Measurements from ENCODE around the gene TNIP3.
A peak's percentile ranks its signal among the peaks of the same experiment; 100 is the strongest.
"Not testable (repeated sequence)": the region's sequence is repeated elsewhere in the genome, so short reads cannot be mapped to it uniquely, and the experiment has no call there.

The TNIP3 gene

DNA sequence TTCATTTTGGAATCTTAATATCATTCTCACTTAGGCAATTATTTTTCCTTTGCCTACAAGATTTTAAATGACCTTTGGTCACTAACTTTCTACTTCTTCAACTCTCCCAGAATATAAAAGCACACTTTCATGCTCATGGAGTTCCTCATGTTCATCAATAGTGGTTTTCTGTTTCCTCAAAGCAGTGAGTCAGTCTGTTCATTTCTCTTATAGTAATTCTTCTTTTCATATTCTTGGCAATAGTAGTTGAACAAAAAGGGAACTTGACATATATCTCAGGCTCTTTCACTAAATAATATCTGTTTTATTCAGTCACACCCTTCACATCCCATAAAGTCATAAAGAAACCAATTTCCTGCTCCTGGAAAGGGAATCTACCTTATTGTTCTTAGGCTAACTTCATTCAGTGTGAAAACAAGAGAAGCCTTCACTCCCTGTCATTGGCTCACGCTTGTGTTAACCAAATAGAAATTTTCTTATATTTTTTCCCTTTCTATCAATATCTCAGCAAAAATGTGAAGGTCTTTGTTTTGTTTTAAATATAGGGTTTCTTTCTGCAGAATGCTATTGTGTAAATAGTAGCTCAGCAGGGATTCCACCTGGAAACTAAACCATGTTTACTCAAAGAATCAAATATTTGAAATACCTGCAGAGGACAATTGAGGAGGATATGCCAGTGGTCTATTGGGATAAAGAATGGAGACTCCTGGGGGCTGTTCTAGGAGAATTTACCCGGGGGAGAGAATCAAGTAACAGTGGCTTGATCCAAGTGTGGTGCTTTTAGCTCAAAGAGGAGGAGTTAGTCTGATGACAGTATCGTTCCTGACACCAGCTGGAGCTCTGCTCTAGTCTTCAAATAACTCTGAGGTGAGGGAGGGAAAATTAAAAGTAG, 13.4 kb upstream of the TNIP3 start:
- peak; percentile 88 to 92 for DNase-seq

DNA sequence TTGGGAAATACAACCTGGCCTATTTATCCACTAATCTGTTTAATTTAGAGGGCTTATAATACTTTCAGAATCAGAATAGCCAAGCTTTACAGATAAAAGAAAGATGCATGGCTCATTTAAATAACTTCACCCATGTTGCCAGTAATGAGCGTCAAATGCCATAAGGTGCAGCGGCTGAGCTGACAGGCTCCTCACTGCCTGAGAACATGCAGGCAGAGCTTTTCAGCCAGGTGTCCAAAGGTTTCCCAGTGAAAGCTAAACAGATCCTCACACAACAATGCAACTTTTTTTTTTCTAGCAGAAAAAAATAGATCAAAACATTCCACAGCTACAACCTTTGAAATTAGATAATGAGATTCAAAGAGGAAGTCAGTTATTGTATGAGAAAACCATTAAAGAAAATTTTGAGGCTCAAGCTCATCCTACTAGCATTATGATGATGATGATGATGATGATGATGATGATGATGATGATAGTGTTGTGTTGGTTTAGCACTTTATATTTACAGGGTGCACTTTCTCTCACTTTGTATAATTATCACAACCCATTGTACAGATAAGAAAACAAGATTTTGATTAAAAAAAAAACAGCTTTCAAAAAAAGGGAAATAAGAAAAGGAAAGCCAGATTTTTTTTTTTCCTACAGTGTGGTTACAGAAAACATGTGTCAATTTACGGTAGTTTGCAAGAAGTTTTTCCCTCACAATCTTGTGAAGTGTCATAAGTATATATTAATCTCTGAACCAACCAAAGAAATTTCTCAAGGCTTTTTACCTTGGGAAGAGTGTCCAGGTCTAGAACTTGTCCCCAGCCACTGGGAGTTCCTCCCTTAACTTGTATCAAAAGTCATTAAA, 12.2 kb upstream of the TNIP3 start:
- DNase-seq, result peak; percentile 16 to 23

DNA sequence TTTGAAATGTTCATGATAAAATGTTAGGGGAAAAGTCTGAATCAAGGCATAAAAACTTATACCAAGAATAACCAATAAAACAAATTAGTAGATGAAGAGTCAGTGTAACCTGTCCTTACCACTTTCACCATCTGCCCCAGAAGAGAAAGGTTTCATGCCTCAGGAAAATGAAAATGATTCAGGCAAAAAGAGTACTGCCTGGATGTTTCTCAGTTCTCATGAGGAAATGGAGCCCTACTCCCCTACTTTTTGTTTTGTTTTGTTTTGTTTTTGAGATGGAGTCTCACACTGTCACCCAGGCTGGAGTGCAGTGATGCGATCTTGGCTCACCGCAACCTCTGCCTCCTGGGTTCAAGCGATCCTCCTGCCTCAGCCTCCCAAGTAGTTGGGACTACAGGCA, 7.4 kb upstream of the TNIP3 start:
- not testable (repeated sequence) for DNase-seq

DNA sequence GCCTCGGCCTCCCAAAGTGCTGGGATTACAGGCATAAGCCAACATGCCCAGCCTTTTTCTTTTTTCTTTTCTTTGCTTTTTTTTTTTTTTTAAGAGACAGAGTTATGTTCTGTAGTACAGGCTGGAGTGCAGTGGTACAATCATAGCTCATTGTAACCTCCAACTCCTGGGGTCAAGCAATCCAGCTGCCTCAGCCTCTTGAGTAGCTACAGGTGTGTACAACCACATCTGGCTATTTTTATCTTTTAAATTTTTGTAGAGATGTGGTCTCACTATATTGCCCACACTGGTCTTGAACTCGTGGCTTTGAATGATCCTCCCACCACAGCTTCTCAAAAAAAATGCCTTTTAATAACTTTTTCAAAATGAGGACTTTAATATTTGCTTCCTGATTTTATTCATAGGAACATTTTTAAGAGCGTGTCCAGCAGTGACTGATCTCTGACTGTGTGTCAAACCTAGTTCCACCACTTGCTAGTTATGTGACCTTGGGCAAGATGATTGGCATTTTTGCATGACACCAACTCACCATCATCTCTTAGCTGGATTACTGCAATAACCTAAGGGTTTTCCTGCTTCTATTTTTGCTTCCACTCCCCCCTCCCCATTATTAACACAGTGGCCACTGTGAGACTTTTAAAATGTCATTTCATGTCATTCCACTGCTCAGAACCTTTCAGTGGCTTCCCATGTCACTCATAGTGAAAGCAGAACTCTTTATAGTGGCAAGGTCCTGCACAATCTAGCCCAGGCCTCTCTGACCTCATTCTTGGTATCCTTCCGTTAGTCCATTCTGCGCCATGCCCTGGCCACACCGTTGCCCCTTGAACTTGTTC, 4.5 kb upstream of the TNIP3 start:
- no peak for DNase-seq

DNA sequence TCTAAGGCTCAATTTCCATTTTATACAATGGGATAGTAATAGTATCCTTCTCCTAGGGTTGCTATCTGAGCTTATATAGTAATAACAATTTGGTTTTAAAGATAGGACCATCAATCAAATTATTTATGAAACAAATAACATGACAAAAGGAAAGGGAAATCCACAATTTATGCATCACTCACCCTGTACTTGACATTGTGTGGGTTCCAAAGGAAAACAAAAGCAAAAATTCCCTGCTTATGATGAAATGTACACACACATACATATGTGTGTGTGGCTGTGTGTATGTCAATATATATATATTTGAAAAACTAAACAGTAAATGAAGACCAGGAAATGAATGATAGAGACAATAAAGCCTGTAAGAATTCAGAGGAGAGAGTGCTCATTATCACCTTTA, 2.9 kb upstream of the TNIP3 start:
- DNase-seq, result no peak

DNA sequence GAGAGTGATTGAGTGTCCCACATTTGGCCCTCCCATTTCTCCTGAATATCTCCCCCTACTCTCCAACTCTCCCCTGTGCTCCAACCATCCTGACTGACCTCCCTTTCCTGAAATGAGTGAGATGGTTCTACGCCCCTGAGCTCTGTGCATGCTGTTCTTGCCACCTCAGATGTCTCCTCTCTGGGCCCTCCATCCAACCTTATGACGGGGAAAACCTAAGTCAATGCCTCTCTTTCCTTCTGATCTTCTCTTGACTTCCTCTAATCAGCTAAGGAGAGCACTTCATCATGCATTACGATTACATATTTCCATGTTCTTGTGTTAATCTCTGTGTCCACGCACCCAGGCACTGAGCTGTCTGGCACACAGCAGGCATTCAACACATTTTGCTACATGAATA, 1.1 kb upstream of the TNIP3 start:
- DNase-seq, result no peak

DNA sequence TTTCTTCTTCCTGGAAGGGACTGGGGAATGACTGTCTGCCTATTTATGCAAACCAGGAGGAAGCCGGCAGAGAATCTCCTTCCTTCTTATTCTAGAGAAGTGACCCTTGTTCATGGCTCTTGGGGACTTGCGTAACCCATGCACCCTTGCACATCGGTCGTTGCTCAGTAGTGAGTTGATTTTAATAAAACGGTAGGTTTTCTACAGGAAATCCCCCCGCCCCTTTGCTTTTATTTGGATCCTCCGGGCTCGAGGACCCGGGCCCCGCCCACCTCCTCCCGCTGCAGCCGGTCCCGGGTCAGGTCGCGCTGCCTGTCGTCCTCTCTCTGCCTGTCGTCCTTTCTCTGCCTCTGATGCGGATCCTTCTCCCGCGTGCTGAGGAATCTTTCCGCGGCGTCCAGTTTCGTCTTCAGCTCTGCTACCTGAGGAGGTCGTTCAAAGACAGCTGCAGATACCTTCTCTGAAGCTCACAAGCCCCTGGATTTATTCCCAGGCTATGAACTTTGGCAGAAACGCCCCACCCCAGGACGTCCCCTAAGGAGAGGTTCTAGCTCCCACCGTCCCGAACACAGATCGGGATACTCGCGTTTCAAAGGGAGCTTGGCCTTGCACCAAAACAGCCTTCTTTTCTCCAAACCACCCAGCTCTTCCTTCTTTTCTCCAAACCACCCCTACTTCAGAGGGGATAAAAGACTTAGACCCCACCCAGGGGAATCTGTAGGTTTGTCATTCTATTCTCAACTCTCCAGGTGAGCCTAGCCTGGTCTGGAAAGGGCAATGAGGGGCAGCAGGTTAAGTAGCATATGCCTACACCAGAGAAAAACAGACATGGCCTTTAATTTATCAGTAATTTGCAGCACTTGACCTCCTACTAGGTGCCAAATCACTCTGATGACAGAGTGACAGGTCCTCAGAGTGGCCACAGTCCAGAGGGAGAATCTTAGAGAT, 7.0 kb downstream of the TNIP3 start:
- peak; percentile 44 to 73 for DNase-seq

DNA sequence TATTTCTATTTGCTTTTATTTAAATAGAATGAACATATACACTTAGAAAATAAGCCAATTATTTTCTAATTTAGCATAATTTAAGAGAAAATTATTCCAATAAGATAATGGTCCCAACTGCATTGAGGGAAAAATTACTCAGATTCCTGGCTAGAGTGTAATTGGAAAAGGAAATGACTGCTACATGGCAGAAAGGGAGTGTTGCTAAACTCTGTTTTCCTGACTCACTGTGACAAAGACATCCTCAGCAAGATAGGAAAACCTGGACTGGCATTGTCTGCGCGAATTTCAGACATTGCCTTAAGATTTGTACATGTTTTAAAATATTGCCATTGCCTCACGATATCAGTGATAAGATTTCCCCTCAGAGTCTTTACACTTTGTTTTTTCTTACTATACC, 8.2 kb downstream of the TNIP3 start:
- peak; percentile 30 for DNase-seq

DNA sequence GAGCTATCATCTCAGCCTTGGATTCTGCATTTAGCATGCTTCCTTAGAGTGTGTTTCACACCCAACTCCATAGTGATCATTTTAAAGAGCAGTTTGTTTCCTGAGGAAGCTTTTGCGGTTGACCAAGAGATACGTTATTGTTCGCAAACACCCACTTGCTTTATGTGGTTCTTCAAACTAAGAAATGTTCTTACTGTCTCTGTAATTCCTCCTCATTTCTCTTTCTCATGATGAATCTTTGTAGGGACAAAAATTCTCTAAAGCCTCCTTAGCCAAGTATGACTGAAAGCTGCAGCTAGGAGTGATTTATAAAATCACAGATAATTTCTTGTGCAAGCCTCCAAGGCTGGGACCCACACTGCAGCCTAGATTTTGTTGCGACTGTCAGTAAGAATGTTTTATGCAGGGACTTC, 10.0 kb downstream of the TNIP3 start:
- DNase-seq, result peak; percentile 81 to 93

DNA sequence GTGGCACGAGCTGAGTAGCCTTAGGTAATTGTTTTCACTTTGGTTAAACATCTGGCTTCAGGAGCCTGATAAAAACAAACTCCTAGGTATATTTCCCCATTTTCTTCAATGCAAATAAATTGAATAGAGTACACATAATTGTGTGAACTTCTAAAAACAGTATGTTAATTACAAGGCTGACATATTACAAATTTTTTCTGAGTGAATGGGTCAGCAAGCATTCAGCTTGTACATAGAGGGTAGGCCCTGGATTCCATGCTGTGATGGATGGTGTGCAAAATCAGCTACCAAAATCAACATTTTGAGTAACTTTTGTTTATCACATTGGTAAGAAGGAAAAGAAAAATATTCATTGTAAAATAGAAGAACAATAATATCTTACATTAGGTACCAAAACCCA, 12.2 kb downstream of the TNIP3 start:
- DNase-seq, result no peak

DNA sequence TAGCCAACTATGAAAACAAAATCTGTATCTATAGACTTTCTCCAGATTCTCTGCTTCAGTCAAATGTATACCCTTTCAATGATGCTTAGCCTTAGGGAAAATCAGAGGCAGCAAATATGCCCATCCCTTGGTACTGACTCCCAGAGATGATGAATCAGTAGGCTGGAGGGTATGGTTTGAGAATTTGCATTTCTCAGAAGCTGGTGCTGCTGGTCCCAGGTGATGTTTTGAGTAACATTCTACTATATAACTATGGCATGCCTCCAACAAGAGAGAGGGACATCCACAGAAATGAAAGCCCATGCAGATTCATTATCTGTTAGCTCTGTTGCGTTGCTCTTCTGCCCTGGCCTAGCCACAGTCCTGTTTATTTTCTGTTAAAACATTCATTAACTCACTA, 13.6 kb downstream of the TNIP3 start:
- DNase-seq, result no peak

DNA sequence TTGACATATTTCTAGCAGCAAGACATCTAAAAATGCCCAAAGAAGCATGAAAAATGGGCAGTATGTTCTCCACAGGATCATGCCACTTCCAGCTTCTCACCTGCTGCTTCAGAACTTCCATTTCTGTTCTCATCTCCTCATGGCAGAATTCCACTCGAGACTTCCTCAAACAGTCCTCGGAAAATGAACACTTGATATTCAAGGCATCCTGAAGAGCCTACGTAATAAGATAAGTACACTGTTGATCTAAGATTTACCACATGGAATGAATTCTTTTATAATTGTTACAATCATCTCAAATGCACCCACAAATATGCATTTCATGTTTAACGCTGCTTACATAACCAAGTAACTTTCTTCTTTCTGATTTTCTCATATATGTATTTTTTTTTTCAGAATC, 14.1 kb downstream of the TNIP3 start:
- no peak for DNase-seq

DNA sequence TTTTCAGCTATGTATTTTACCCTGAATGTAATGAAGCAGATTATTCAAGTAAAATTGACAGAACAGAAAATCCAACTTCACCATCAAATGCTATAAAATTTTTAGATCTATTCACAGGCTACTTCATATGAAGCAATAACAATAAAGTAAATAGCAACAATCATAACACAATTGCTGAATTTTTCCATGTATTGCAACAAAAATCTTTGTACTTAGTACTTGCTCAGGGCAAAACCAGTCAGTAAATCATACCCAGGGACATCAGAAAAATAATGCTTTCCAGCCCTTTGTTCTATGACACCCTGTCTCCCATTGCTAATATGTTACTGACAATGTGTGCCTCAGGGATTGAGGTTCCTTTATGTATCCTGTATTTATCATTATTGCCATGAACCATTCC, 15.5 kb downstream of the TNIP3 start:
- DNase-seq, result no peak

DNA sequence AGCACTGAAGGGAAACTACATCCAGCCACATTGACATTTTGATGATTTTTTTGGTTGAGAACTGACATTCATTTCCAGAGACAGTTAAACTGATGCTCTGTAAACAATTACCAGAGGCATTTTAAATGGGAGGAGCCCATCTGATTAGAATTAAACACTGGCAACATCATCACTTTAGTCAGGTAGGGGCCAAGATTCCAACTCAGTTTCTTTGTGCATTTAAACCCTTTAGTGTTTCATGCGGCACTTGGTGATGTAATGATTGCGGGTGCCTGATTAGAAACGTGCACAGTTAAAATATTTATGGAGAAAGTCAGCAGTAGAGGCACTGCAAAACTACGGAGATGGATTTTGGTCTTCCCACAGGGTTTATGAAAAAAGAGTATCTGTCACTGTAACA, 16.1 kb downstream of the TNIP3 start:
- DNase-seq, result no peak

DNA sequence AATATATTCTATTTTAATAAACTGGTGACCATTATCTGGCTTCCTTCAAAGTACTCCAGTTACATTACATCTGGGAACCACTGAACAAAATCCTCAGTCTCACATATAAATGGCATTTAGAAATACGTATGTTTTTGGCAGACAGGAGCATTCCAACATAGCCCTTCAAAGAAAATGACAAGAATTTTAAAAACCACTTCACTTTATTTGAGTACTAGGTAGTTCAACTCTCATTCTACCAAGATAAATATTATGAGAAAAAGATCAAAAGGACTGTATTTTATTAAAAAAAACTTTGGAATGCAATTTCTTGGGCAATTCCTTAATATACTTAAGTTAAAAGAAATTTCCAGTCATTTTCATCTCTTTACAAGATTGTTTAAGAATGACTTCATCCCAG, 17.6 kb downstream of the TNIP3 start:
- DNase-seq, result no peak

DNA sequence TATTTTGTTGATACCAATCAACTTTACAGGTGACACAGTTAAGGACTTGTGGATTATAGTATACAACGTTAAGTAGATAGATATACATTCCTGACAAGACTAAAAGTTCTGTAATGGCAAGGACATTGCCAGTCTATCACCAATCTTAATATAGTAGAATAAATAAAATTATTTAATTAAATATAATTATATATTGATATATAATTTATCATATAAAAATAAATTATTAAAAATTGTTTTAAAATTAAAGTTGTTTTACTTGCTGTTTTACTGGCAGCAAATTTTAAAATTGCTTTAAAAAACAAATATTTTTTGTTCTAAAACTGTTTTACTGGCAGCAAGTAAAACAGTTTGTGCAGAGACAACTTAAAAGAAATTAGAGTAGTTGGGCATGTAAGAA, 18.7 kb downstream of the TNIP3 start:
- DNase-seq, result no peak

DNA sequence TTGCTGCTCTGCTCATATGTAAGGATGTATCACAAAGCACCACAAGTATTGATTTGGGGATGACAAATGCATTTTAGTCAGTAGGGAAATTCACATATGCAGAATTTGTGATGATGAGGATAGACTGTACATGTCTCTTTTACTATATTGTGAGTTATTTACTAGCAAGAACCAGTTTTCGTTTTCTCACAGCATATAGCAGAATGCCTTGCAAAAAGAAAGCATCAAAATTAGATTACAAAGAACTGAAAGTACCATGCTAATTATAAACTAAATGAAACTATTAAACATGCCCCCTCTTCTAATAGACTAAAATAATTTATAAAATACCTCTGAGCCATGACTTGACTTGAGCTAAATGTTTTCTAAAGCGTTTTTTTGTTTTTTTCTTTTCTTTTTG, 20.1 kb downstream of the TNIP3 start:
- no peak for DNase-seq

DNA sequence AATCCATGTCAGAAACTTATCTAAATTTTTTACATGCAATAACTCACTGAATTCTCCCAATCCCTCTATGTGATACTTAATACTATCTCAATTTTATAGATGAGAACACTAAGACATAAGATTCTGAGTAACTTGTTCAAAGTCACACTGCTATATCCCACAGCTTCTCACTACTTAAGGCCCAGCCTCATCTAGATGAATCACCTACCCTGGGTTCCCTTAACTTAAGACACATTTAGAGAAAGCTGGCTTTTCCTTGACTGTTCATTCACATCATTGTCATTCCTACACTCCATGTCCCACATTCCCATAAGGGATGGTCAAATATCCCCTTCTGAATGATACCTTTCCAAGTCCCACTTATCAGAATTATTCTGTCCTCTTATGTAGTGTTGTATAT, 21.0 kb downstream of the TNIP3 start:
- no peak for DNase-seq

DNA sequence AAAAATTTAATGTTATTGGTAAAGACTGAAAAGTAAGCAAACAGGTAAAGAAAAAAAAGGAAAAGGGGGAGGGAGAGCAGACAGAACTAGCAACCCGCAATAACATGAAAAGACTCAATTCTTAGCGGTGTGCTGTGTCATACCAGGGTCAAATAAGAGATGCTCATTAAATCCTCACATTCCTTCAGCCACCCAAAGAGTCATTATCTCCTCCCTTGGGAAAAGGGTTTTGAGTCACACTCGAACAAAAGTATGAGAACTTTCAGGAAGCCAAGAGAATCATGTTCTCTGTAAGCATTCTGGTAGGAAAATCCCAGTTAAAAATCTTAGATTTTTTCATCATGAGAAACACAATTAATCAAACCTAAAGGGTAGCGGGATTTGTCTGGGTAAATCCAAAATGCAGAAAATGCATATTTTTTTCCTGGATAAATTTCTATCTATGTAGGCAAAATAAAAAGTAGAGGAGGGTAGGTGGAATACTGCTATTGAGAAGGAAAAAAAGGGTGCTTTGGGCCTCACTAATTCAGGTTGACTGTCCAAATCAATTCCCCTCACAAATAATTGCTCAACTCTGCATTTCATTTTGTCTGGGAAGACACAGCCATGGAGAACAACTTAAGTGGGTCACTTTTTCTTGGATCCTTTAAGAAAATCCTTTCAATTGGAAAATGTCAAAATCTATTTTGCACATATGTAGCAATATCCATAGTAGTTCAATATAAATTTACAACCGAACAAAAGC, 23.2 kb downstream of the TNIP3 start:
- no peak for DNase-seq

DNA sequence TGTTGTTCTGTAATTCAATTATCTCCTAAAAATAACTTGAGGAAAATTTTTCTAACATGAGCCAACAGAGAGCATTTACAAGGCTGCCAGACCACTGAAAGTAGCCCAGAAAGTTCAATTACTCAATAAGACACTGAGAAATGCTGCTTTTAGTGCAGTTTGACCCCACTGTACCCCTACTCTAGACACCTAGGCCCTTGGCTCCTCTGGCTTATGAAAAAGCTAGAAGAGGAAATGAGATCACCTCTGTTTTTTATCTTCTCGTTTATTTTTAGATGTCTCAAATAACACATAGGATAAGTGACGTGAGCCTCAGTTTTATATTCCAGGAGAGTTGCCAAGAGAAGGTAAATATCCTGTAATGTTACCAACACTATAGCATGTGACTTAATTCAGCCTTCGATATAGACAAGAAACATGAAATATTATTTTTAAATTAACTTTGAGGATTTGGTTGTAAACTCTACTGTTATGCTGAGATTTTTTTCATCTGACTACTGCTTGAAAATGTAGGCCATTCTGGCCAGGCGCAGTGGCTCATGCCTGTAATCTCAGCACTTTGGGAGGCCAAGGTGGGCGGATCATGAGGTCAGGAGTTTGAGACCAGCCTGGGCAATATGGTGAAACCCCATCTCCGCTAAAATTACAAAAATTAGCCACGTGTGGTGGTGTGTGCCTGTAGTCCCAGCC, 24.4 kb downstream of the TNIP3 start:
- DNase-seq, result no peak

All from Kasumi-1 (cell line).